ENCODE data around the gene PZP.
A peak's percentile ranks its signal among the peaks of the same experiment; 100 is the strongest.

GRCh38 chr12:9149372-9149771 lies 58.8 kb downstream of the PZP start:
- TF ChIP-seq CTCF (conservative IDR thresholded peaks at IDR 0.05; ENCODE audit: low read depth in 2 of 2) (peak; percentile 85 to 87), REST (IDR thresholded peaks at IDR 0.05; ENCODE audit: unreplicated experiment) (no peak), EZH2 (IDR thresholded peaks at IDR 0.05; ENCODE audit: low read depth, unreplicated experiment) (no peak)

All from GM23338 (cell line).